Smooth muscle cell of trachea (primary cell): ENCODE data around the gene ZNF674. TPM values are rescaled to one million over a fixed set of nuclear protein-coding genes. Genes with fewer than 3 reads are reported as not detected.

Experiments used
- total RNA-seq: library from RNA; depleted of rRNA; stranded (reverse); fragments of >200 nt; gene quantifications from 2 replicates; pipeline ENCODE4 v1.2.1, GENCODE V29; 2014

Gene ZNF674
- total RNA-seq: 6.0 TPM in 2 replicates

DNA sequence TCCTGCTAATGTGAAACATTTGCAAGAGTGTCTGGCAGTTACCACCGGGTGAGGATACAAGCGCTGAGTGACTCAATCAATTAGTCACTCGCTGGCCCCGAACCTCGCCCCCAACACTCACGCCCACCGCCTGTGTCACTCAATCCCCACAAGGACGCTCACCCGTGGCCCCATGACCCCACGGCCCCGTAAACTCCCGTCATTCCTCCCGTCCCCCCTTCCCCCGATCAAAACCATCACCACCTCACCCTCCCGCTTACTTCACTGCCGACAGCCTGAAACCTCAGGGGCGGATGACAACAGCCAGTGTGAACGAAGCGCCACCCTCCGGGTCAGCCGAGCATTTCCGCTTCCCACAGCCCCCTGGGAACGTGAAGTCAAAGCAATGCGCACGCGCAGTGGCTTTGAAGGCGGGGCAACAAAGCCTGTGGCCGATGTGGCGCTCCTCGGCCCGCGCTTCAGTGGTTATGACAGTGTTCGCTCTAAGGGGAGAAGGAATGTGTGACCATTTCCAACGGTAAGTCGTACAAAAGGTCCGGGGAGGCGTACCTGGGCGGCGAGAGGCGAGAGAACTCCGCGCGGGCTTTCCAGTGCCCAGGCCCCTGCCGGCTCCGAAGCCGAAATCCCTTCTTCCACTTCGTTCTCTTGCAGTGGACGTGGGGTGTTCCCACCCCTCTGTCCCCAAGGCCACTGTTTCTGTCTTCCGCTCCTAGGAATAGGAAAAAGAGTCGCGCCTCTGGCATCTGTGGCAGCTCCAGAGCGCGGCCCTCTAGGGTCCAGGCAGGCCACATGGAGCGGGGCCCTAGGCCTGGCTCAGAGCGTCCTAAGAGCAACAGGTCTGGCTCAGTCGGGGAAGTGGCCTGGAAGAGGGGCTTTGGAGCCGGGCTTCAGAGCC lies at the start of gene ZNF674:
ZNF674 (minus strand) TSS at position 311 of the 895 bp plus-strand sequence. CDS start 3,334 bp downstream, outside the sequence.

DNA sequence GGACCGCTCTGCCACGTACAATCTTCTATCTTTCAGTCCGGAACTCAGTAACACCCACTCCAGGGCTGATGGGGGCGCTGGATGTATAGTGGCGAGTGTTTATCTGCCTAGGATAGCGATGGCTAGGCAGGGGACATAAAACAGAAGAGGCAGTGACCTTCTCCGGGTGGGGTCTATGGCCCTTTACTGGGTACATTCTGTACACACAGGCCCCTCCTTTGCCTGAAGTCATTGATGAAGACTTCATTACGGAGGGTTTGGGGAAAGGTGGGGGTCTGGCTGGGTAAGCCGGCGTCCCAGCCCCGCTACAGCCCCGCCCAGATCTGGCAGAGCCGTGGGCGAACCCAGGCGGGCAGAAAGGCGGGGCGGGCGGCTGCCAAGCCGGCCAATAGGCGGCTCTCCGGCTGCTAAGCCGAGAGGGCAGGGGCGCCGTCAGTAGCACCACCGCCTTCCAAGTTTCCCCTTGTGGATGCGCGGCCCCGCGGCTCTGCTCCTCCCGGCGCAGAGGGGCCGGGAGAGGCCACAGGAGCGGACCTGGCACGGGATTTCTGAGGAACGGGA lies 28.2 kb upstream of the ZNF674 start, which contains the start of gene CHST7:
CHST7 (plus strand) TSS at position 435 of the 561 bp plus-strand sequence. CDS start 167 bp downstream, outside the sequence.

Other genes with a start within 250 kb of the ZNF674 start
- gene CHST7, start 28.3 kb upstream of the ZNF674 start, total RNA-seq: 17.0 and 36.1 TPM in 2 replicates
- gene SLC9A7, start 213.7 kb upstream of the ZNF674 start, total RNA-seq: 62.9 and 67.9 TPM in 2 replicates